Measurements from ENCODE around the gene GDI1. TPM values are rescaled to one million over a fixed set of nuclear protein-coding genes. Genes with fewer than 3 reads are reported as not detected.
"Not testable (repeated sequence)": the region's sequence is repeated elsewhere in the genome, so short reads cannot be mapped to it uniquely, and the experiment has no call there.

GDI1 gene
- total RNA-seq, 1 experiment from 2014 or later: 96.1 TPM

DNA sequence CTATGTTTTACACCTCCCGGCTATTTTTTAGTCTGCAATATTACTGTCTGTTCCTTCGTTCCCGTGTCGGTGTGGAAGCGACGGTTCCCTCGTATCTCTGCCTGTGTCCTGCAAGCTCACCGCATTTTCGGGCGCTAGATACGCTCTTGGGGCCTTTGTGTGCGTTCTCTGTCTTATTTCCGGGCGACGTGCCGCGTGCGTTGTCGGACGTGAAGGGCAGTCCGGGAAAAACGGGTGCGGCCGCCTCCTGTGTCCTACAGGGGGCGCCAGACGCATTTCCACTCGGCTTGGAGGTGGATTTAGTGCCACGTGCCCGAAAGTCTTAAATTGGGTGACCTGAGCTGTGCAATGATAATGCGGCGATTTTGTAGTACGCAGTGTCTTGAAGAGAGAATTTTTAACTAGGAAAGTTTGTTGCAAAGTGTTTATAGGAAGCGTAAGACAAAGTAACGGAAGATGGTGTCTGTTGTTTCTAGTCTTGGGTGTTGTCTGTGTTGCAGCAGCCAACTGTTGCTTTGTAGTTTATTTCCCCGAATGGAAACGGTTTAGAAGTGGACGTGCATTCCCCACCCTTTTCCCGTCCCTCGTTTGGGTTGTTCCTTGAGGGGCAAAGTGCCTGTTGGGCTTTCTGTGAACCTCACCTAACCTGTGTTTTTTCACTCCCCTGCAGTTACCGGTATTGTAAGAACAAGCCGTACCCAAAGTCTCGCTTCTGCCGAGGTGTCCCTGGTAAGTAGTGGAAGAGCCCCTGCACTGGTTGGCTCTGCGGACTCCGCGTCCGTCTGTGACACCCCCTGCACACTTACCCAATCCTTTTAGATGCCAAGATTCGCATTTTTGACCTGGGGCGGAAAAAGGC, 38.1 kb upstream of the GDI1 start:
- DNase-seq (peak; percentile 72), ATAC-seq (peak; percentile 9)
- Histone ChIP-seq H3K4me3 (ENCODE audit: low read length) (peak overlapping the region; percentile 90), H3F3A (ENCODE audit: low read length, unreplicated experiment) (peaks cover 22% of the 10 kb centered on the region), H3K9me2 (replicated peaks; ENCODE audit: low read length) (no peaks in the 10 kb centered on the region), H3K4me2 (ENCODE audit: low read length) (peak overlapping the region; percentile 97), H3K4me1 (ENCODE audit: insufficient read depth, low read length) (peaks cover 12% of the 10 kb centered on the region; the same call in 1 of the 2 replicates), H3K27ac (ENCODE audit: low read length) (peak overlapping the region; percentile 98), H3K9me3 (ENCODE audit: low read length) (no peaks in the 10 kb centered on the region), H3K79me2 (ENCODE audit: low read length) (peaks cover 32% of the 10 kb centered on the region), H2AFZ (ENCODE audit: low read length) (no peak overlapping the region), H3K27me3 (ENCODE audit: low read length) (no peaks in the 10 kb centered on the region), H4K20me1 (ENCODE audit: low read length) (peaks cover 24% of the 10 kb centered on the region), H3K9ac (ENCODE audit: low read length) (peak overlapping the region; percentile 99), H3K36me3 (ENCODE audit: low read depth, low read length) (peaks cover 25% of the 10 kb centered on the region)
- intact Hi-C loops (cut with micrococcal nuclease): loop anchor here (10.0 kb wide), 1 partner anchor 56 kb away; the partner anchor contains the start of gene PLXNA3
- TSS peak; percentile 73 for BruUV-seq (replicated peaks)
- ChIA-PET CTCF (interaction anchor here (0.6 kb wide), 1 partner anchor 573 kb away, joined by 8 read pairs; no protein-coding TSS in a partner anchor), POLR2A (ENCODE audit: unreplicated experiment) (interaction anchor here (0.6 kb wide), 1 partner anchor 116 kb away, joined by 3 read pairs; no protein-coding TSS in a partner anchor)
- TF ChIP-seq, protein P1, sequence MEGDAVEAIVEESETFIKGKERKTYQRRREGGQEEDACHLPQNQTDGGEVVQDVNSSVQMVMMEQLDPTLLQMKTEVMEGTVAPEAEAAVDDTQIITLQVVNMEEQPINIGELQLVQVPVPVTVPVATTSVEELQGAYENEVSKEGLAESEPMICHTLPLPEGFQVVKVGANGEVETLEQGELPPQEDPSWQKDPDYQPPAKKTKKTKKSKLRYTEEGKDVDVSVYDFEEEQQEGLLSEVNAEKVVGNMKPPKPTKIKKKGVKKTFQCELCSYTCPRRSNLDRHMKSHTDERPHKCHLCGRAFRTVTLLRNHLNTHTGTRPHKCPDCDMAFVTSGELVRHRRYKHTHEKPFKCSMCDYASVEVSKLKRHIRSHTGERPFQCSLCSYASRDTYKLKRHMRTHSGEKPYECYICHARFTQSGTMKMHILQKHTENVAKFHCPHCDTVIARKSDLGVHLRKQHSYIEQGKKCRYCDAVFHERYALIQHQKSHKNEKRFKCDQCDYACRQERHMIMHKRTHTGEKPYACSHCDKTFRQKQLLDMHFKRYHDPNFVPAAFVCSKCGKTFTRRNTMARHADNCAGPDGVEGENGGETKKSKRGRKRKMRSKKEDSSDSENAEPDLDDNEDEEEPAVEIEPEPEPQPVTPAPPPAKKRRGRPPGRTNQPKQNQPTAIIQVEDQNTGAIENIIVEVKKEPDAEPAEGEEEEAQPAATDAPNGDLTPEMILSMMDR (conservative IDR thresholded peaks at IDR 0.05; ENCODE audit: low read depth, low read length): peak; percentile 74
- TF ChIP-seq EZH2 (IDR thresholded peaks at IDR 0.05; ENCODE audit: low read length, unreplicated experiment) (no peak), EZH2phosphoT487 (IDR thresholded peaks at IDR 0.05; ENCODE audit: borderline replicate concordance, low read length) (no peak)

DNA sequence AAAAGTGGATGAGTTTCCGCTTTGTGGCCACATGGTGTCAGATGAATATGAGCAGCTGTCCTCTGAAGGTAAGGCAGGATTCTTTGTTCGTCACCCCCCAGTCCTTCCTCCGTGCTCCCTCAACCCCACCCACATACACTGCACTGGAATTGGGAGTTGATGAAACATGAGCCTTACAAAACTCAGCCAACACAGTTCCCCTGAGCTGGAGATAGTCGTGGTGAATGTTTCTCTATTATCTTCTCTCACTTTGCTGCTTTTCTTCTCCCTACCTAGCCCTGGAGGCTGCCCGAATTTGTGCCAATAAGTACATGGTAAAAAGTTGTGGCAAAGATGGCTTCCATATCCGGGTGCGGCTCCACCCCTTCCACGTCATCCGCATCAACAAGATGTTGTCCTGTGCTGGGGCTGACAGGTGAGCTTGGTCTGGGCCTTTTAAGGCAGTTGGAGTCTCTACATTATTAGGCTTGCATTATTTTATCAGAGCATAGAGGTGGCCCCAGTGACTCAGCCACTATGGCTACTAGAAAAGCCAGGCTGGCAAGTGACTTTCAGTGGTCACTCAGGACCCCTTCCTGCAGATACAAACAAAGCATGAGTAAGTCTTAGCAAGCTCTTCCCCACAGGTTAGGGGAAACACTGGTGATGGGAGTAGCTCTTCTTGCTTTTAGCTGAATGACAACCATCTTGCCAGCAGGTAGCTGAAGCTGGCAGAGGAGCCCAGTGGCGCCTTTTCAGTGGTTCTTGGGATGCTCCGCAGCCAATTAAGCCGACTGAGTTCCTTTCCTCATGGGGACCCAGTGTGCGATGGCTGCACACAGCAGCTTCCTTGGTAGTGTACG, 37.2 kb upstream of the GDI1 start:
- BruUV-seq (replicated peaks): no TSS peak
- no peak for ATAC-seq
- Histone ChIP-seq H3K9me3 (ENCODE audit: low read length) (no peaks in the 10 kb centered on the region), H4K20me1 (ENCODE audit: low read length) (peaks cover 24% of the 10 kb centered on the region), H2AFZ (ENCODE audit: low read length) (no peak overlapping the region), H3K9ac (ENCODE audit: low read length) (peak overlapping the region; percentile 99), H3K79me2 (ENCODE audit: low read length) (peaks cover 32% of the 10 kb centered on the region), H3K4me2 (ENCODE audit: low read length) (peak overlapping the region; percentile 97), H3F3A (ENCODE audit: low read length, unreplicated experiment) (peaks cover 22% of the 10 kb centered on the region), H3K27me3 (ENCODE audit: low read length) (no peaks in the 10 kb centered on the region), H3K27ac (ENCODE audit: low read length) (peak overlapping the region; percentile 98), H3K4me3 (ENCODE audit: low read length) (peak overlapping the region; percentile 90), H3K36me3 (ENCODE audit: low read depth, low read length) (peaks cover 25% of the 10 kb centered on the region), H3K4me1 (ENCODE audit: insufficient read depth, low read length) (peaks cover 12% of the 10 kb centered on the region; the same call in 1 of the 2 replicates), H3K9me2 (replicated peaks; ENCODE audit: low read length) (no peaks in the 10 kb centered on the region)
- CTCF ChIA-PET: no interaction called here
- intact Hi-C loops (cut with micrococcal nuclease): loop anchor here (10.0 kb wide), 1 partner anchor 55 kb away; the partner anchor contains the start of gene PLXNA3
- TF ChIP-seq EZH2phosphoT487 (IDR thresholded peaks at IDR 0.05; ENCODE audit: borderline replicate concordance, low read length): no peak
- TF ChIP-seq EZH2 (IDR thresholded peaks at IDR 0.05; ENCODE audit: low read length, unreplicated experiment): no peak
- TF ChIP-seq, protein P1 (conservative IDR thresholded peaks at IDR 0.05; ENCODE audit: low read depth, low read length): no peak
- POLR2A ChIA-PET (ENCODE audit: unreplicated experiment): no interaction called here
- no peak for DNase-seq

DNA sequence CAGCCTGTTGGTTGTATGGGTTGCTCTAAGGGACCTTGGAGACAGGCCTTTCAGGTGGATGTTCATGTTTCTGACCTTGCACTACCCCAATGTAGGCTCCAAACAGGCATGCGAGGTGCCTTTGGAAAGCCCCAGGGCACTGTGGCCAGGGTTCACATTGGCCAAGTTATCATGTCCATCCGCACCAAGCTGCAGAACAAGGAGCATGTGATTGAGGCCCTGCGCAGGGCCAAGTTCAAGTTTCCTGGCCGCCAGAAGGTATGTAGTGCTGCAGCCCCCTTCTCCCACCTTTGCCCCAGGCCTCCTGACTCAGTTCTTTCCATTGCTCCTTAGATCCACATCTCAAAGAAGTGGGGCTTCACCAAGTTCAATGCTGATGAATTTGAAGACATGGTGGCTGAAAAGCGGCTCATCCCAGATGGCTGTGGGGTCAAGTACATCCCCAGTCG, 36.6 kb upstream of the GDI1 start:
- not testable (repeated sequence) for H3K9ac ChIP-seq (ENCODE audit: low read length); BruUV-seq (replicated peaks)
- H3K4me2 ChIP-seq (ENCODE audit: low read length): peak overlapping the region; percentile 97

More for the DNA sequence above, 36.6 kb upstream of the GDI1 start:
- H2AFZ ChIP-seq (ENCODE audit: low read length); H3K27me3 ChIP-seq (ENCODE audit: low read length); H3K9me3 ChIP-seq (ENCODE audit: low read length); H3K27ac ChIP-seq (ENCODE audit: low read length); POLR2A ChIA-PET (ENCODE audit: unreplicated experiment); H3K9me2 ChIP-seq (replicated peaks; ENCODE audit: low read length); ATAC-seq; DNase-seq; intact Hi-C loops (cut with micrococcal nuclease); CTCF ChIA-PET: not testable (repeated sequence)
- Histone ChIP-seq H3K4me3 (ENCODE audit: low read length) (peak overlapping the region; percentile 90), H3K36me3 (ENCODE audit: low read depth, low read length) (peaks cover 25% of the 10 kb centered on the region), H3K79me2 (ENCODE audit: low read length) (peaks cover 32% of the 10 kb centered on the region), H4K20me1 (ENCODE audit: low read length) (peaks cover 24% of the 10 kb centered on the region), H3F3A (ENCODE audit: low read length, unreplicated experiment) (peaks cover 22% of the 10 kb centered on the region), H3K4me1 (ENCODE audit: insufficient read depth, low read length) (peaks cover 12% of the 10 kb centered on the region; the same call in 1 of the 2 replicates)

Data from PC-3 (cell line).